ENCODE measurements around the gene LTF.
"Not testable (repeated sequence)": the region's sequence is repeated elsewhere in the genome, so short reads cannot be mapped to it uniquely, and the experiment has no call there.

The LTF gene

DNA sequence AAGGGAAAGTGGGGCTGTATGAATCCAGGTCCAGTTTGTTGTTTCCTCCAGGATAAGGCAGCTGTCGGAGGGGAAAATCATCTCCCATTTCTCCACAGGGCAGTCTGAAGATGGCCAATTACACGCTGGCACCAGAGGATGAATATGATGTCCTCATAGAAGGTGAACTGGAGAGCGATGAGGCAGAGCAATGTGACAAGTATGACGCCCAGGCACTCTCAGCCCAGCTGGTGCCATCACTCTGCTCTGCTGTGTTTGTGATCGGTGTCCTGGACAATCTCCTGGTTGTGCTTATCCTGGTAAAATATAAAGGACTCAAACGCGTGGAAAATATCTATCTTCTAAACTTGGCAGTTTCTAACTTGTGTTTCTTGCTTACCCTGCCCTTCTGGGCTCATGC is 56.7 kb downstream of the LTF start:
- DNase-seq (ENCODE audit: low spot score in 2 of 2) (no peak), ATAC-seq (replicated peaks; ENCODE audit: extremely low read depth, poor library complexity, severe bottlenecking) (no peak)
- no peaks in the 10 kb centered on the region for H3K27me3 Mint-ChIP-seq
- H3K27ac Mint-ChIP-seq (ENCODE audit: low read depth): peak overlapping the region; percentile 99
- H3K36me3 Mint-ChIP-seq (ENCODE audit: insufficient read depth): peaks cover 2% of the 10 kb centered on the region
- H3K9me3 Mint-ChIP-seq: no peaks in the 10 kb centered on the region
- peaks cover 27% of the 10 kb centered on the region for H3K4me1 Mint-ChIP-seq
- H3K4me3 Mint-ChIP-seq: peak overlapping the region; percentile 86

DNA sequence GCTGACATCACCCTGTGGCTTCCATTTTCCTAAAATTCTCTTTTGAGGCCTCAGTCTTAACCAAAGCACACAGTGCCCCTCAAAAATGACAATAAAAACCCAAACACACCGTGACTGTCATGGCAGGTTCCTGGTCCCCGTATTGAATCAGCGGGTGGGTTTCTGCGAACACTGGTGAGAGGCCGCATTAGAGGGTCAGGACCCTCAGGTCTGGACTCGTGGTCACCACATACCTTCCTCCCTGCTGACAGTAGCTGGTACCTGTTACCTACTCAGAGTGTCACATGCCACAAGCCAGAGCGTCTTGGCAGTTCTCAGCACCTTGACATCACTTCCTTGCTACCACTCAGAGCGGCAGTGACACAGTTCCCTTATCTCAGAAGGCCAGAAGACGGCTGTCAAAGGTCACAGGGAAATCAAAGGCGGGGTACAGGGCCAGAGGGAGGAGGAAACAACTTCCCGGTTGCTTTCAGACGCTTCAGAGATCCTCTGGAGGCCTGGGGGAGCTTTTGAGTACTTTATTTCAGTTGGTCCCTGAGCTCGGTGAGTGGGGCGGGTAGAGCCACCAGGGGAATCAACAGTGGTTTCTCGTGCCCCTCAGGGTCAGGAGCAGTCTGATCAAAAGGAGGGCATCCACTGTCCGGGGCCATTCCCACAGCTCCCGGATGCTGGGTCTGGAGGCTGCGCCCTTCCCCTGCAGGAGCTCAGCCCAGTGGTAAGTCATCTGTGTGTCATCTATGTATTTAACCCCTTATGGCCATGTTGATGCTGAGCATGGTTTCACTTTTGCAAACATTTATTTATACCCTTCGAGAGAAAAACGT is 57.7 kb downstream of the LTF start, which contains the start of the genes CCR5AS and CCRL2:
CCR5AS (minus strand) TSS at position 279 of the 824 bp plus-strand sequence.
CCRL2 (plus strand) TSS at position 472 of the 824 bp plus-strand sequence. CDS start 821 bp downstream, outside the sequence.
- Mint-ChIP-seq H3K4me1 (peaks cover 27% of the 10 kb centered on the region), H3K27me3 (no peaks in the 10 kb centered on the region), H3K27ac (ENCODE audit: low read depth) (peak within 1 kb of the TSS; percentile 99), H3K4me3 (peak within 1 kb of the TSS; percentile 86), H3K9me3 (no peaks in the 10 kb centered on the region), H3K36me3 (ENCODE audit: insufficient read depth) (peaks cover 2% of the 10 kb centered on the region)
- DNase-seq (ENCODE audit: low spot score in 2 of 2): peak; percentile 19 to 47
- peak; percentile 91 for ATAC-seq (replicated peaks; ENCODE audit: extremely low read depth, poor library complexity, severe bottlenecking)

DNA sequence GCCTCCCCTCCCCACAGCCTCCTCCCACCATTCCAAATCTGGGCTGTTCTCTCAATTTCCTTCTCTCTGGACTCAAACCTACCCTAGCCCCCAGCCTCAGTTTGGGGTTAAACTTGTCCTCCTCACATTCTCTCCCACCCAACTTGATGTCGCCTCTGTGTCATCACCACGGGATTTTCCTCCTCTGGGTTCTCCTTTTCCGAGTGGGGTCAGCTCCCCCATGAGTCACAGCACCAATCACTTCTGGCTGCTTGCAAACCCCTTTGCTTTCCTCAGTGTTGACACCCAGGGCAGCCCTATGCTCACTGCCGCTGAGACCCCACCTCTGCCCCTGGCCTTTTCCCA is 58.3 kb downstream of the LTF start:
- Mint-ChIP-seq H3K27ac (ENCODE audit: low read depth) (peak overlapping the region; percentile 99), H3K4me1 (peaks cover 27% of the 10 kb centered on the region), H3K4me3 (no peak overlapping the region), H3K36me3 (ENCODE audit: insufficient read depth) (peaks cover 2% of the 10 kb centered on the region), H3K9me3 (no peaks in the 10 kb centered on the region), H3K27me3 (no peaks in the 10 kb centered on the region)
- DNase-seq (ENCODE audit: low spot score in 2 of 2) (no peak), ATAC-seq (replicated peaks; ENCODE audit: extremely low read depth, poor library complexity, severe bottlenecking) (no peak)

DNA sequence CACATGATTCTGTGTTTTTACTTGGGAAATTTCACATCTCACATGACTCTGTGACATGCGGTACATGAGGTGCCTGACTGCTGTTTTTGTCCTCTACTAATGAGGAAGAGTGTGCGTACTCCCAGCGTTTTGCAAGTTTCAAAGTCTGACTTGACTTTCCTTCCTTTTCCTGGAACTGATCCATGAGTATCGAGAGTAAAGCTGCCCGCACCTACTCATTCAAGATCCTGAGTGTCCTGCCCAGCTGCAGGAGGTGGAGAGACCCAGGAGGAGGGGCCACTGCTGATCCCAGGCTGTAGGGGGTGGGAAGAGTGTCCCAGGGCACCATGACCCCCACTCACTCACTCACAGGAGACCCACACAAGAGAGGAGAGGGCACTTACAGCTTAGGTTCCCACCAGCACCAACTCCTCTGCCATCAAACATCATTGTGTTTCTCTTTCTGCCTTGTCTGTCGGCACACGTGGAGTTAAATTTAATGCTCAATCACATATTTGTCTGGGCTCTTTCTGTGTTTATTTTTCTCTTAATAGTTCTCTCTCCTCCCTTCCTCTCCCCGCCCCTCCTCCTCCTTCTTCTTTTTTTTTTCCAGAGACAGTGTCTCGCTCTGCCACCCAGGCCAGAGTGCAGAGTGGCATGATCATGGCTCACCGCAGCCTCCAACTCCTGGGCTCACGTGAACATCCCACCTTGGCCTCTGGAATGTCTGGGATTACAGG is 59.2 kb downstream of the LTF start:
- Mint-ChIP-seq H3K27ac (ENCODE audit: low read depth) (peak overlapping the region; percentile 99), H3K27me3 (no peaks in the 10 kb centered on the region), H3K36me3 (ENCODE audit: insufficient read depth) (peaks cover 2% of the 10 kb centered on the region), H3K4me3 (no peak overlapping the region), H3K4me1 (peaks cover 27% of the 10 kb centered on the region), H3K9me3 (no peaks in the 10 kb centered on the region)
- ATAC-seq (replicated peaks; ENCODE audit: extremely low read depth, poor library complexity, severe bottlenecking) (no peak), DNase-seq (ENCODE audit: low spot score in 2 of 2) (no peak)

DNA sequence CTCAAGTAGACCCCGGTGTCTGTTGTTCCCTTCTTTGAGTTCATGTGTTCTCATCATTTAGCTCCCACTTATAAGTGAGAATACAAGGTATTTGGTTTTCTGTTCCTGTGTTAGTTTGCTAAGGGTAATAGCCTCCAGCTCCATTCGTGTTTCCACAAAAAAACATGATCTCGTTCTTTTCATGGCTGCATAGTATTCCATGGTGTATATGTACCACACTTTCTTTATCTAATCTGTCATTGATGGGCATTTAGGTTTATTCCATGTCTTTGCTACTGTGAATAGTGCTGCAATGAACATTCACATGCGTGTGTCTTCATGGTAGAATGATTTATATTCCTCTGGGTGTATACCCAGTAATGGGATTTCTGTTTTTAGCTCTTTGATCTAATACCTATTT is 61.8 kb downstream of the LTF start:
- not testable (repeated sequence) for H3K4me3 Mint-ChIP-seq; H3K9me3 Mint-ChIP-seq; ATAC-seq (replicated peaks; ENCODE audit: extremely low read depth, poor library complexity, severe bottlenecking); H3K27ac Mint-ChIP-seq (ENCODE audit: low read depth); H3K36me3 Mint-ChIP-seq (ENCODE audit: insufficient read depth); H3K27me3 Mint-ChIP-seq; DNase-seq (ENCODE audit: low spot score in 2 of 2)
- peaks cover 14% of the 10 kb centered on the region for H3K4me1 Mint-ChIP-seq

DNA sequence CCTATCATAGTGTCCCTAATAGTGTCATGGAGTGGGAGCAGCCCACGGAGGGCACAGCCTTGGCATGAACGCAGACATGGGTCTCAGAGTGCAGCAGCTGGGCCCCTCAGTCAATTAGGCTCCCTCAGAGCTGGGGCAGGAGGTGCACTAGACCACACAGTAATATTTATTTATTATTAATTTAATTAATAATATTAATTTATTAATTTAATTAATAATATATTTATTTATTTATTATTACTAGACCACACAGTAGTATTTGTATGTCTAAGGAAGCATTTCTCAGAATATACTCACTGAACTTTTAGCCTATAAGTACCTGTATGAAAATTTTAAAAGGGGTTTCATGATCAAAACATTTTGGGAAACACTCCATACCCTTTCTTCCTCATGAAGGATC is 63.1 kb downstream of the LTF start:
- Mint-ChIP-seq H3K9me3 (no peaks in the 10 kb centered on the region), H3K4me1 (peaks cover 2% of the 10 kb centered on the region), H3K4me3 (no peak overlapping the region), H3K36me3 (ENCODE audit: insufficient read depth) (peaks cover 2% of the 10 kb centered on the region), H3K27me3 (no peaks in the 10 kb centered on the region), H3K27ac (ENCODE audit: low read depth) (no peak overlapping the region)
- DNase-seq (ENCODE audit: low spot score in 2 of 2): no peak
- no peak for ATAC-seq (replicated peaks; ENCODE audit: extremely low read depth, poor library complexity, severe bottlenecking)

DNA sequence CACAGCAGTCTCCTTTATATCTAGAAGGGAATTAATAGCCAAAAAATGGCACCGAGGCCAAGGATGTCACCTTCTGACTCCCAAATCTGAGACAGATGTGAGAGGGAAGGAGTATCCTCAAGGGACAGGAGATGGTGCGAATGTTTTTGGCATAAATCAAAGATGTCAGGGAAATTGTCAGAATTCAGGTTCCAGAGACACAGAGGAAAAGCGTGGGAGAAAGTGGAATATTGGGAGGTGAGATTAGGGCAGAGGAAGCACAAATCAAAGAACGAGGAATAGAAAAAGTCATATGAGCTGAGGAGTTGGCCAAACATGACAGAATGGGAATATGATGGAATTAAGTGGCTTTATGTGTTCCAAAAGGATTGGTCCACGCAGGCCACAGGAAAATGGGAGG is 63.9 kb downstream of the LTF start:
- ATAC-seq (replicated peaks; ENCODE audit: extremely low read depth, poor library complexity, severe bottlenecking) (no peak), DNase-seq (ENCODE audit: low spot score in 2 of 2) (no peak)
- H3K36me3 Mint-ChIP-seq (ENCODE audit: insufficient read depth): peaks cover 2% of the 10 kb centered on the region
- no peaks in the 10 kb centered on the region for H3K9me3 Mint-ChIP-seq
- no peak overlapping the region for H3K27ac Mint-ChIP-seq (ENCODE audit: low read depth)
- H3K4me1 Mint-ChIP-seq: no peaks in the 10 kb centered on the region
- H3K27me3 Mint-ChIP-seq: no peaks in the 10 kb centered on the region
- H3K4me3 Mint-ChIP-seq: no peak overlapping the region

DNA sequence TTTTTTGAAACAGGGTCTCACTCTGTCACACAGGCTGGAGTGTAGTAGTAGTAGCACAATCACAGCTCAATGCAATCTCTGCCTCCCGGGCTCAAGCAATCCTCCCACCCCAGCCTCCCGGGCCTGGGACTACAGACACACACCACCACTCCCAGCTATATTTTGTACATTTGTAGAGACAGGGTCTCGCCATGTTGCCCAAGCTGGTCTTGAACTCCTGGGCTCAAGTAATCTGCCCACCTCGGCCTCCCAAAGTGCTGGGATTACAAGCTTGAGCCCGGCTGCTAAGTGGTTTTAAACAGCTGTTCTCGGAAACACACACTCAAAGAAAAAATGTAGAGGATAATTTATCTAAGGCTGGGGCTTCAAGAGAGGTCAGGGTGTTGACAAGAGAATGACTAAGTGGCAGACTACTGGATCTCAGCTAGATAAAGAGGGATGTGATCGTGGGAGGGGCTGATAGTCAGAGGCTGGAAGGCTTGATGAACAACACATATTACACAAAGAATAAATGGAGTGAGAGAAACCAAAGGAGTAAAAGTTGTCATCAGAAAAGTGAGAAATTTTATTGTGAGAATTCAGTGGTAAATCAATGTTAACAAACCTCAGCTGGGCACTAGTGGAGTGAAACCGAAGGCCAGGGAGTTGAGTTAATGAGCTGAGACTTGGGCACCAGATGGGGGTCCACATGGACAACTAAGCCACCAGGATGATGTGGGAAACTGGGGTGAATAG is 64.5 kb downstream of the LTF start:
- Mint-ChIP-seq H3K27me3 (no peaks in the 10 kb centered on the region), H3K36me3 (ENCODE audit: insufficient read depth) (peaks cover 2% of the 10 kb centered on the region), H3K27ac (ENCODE audit: low read depth) (no peak overlapping the region), H3K9me3 (no peaks in the 10 kb centered on the region), H3K4me3 (no peak overlapping the region), H3K4me1 (no peaks in the 10 kb centered on the region)
- DNase-seq (ENCODE audit: low spot score in 2 of 2) (no peak), ATAC-seq (replicated peaks; ENCODE audit: extremely low read depth, poor library complexity, severe bottlenecking) (no peak)

DNA sequence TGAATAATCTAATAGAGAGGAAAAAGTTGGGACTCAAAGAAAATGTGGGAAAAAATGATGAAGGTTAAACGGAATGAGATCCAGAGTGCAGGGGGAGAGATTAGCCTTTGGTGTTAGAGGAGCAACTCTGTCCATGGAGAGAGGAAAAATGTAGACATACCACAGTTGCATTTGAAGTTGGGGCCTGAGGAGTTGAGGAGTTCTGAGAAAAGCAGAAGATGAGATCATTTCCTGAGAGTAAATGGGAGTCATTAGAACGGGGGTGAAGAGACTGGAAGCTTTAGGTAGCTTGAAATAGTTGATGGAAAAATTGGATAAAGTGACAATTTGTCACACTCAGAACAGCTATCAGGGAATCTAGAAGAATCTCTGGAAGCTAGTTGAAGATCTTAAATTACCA is 65.1 kb downstream of the LTF start:
- Mint-ChIP-seq H3K27me3 (no peaks in the 10 kb centered on the region), H3K9me3 (no peaks in the 10 kb centered on the region), H3K4me3 (no peak overlapping the region), H3K4me1 (no peaks in the 10 kb centered on the region), H3K36me3 (ENCODE audit: insufficient read depth) (peaks cover under 1% of the 10 kb centered on the region), H3K27ac (ENCODE audit: low read depth) (no peak overlapping the region)
- DNase-seq (ENCODE audit: low spot score in 2 of 2): no peak
- ATAC-seq (replicated peaks; ENCODE audit: extremely low read depth, poor library complexity, severe bottlenecking): no peak

DNA sequence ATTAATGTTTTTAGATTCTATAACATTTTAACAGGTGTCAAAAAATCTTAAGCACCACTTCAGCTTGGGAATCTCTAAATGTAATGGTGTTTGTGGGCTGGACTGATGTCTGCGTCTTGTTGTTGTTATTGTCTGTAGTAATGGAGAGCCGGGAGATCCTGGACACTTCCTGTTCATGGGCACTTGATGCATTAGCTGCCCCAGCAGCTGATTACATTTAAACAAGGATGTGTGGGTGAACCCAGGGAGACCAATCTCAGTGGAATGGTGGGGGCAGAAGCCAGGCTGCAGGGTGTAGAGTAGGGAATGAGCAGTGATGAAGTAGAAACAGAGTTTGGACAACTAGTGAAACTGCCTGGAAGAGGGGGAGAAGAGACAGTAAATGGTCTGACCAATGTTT is 65.6 kb downstream of the LTF start:
- ATAC-seq (replicated peaks; ENCODE audit: extremely low read depth, poor library complexity, severe bottlenecking) (no peak), DNase-seq (ENCODE audit: low spot score in 2 of 2) (no peak)
- Mint-ChIP-seq H3K9me3 (no peaks in the 10 kb centered on the region), H3K36me3 (ENCODE audit: insufficient read depth) (no peaks in the 10 kb centered on the region), H3K27ac (ENCODE audit: low read depth) (no peak overlapping the region), H3K4me1 (no peaks in the 10 kb centered on the region), H3K4me3 (no peak overlapping the region), H3K27me3 (no peaks in the 10 kb centered on the region)

DNA sequence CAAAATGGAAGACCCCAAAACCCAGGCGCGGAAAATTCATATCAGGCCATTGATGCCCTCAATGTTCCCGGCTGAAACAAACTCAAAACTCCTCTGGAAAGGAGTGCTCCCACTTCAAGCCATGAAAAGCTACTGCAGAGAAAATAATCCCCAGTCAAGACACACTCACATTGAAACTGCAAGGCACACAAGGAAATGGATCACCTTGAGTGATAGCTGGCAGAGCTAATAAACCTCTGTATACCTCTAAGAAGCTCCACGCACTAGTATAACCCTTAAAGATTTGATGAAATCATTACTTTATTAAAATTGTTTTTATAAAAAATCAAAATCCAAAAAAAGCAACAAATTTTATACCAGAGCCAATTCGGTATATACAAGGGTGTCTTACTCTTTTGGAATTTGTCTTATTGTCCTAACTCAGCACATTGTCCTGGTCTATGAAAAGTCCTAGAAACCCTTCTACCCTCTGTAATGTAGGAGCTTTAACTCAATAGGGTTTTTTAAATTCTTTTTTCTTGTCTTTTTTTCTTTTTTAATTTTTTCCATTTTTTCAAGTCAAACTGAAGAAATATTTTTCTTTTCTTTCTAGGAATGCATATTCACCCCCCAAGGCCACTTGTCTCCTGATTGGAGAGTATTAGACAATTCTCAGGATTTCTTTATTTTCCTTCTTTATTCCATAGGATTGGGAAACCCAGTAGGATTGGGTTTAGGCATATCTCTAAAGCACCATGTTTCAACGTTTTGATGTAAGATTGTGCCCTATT is 66.3 kb downstream of the LTF start:
- H3K4me3 Mint-ChIP-seq: no peak overlapping the region
- no peaks in the 10 kb centered on the region for H3K9me3 Mint-ChIP-seq
- no peaks in the 10 kb centered on the region for H3K4me1 Mint-ChIP-seq
- no peak for ATAC-seq (replicated peaks; ENCODE audit: extremely low read depth, poor library complexity, severe bottlenecking)
- no peak overlapping the region for H3K27ac Mint-ChIP-seq (ENCODE audit: low read depth)
- no peaks in the 10 kb centered on the region for H3K27me3 Mint-ChIP-seq
- H3K36me3 Mint-ChIP-seq (ENCODE audit: insufficient read depth): no peaks in the 10 kb centered on the region
- DNase-seq (ENCODE audit: low spot score in 2 of 2): no peak

DNA sequence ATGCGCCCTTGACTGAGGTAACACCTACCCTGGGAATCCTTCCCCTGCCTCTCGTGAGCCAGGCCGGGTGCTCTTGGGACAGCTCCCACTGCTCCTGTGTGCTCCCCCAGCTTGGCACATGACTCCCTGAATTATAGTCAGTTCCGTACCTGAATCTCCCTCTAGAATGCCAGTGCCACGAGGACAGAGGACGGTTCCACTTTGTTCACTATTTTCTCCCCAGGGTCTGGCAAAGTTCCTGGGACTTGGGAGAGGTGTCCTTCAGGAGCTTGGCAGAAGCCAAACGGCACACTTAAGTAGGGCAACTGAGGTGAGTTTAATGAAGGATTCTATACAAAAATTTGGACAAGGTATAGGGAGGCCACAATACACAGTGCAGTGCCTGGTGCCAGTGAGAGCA is 67.6 kb downstream of the LTF start:
- ATAC-seq (replicated peaks; ENCODE audit: extremely low read depth, poor library complexity, severe bottlenecking): no peak
- DNase-seq (ENCODE audit: low spot score in 2 of 2): no peak
- H3K27me3 Mint-ChIP-seq: no peaks in the 10 kb centered on the region
- H3K4me3 Mint-ChIP-seq: no peak overlapping the region
- no peaks in the 10 kb centered on the region for H3K36me3 Mint-ChIP-seq (ENCODE audit: insufficient read depth)
- H3K9me3 Mint-ChIP-seq: no peaks in the 10 kb centered on the region
- no peaks in the 10 kb centered on the region for H3K4me1 Mint-ChIP-seq
- peak overlapping the region; percentile 11 for H3K27ac Mint-ChIP-seq (ENCODE audit: low read depth)
